Measurements from ENCODE around the gene FBXL17.
A peak's percentile ranks its signal among the peaks of the same experiment; 100 is the strongest.

The FBXL17 gene

GRCh38 chr5:107957051-107957450 lies 424.8 kb downstream of the FBXL17 start:
- Mint-ChIP-seq H3K36me3 (ENCODE audit: low read depth) (no peaks in the 10 kb centered on the region), H3K4me1 (ENCODE audit: low read depth) (peaks cover 9% of the 10 kb centered on the region), H3K27ac (no peak overlapping the region), H3K27me3 (no peaks in the 10 kb centered on the region), H3K9me3 (no peaks in the 10 kb centered on the region), H3K4me3 (no peak overlapping the region)

GRCh38 chr5:107955321-107955720 lies 426.6 kb downstream of the FBXL17 start:
- no peak overlapping the region for H3K4me3 Mint-ChIP-seq
- H3K27ac Mint-ChIP-seq: no peak overlapping the region
- no peaks in the 10 kb centered on the region for H3K36me3 Mint-ChIP-seq (ENCODE audit: low read depth)
- H3K4me1 Mint-ChIP-seq (ENCODE audit: low read depth): peaks cover 9% of the 10 kb centered on the region
- no peaks in the 10 kb centered on the region for H3K9me3 Mint-ChIP-seq
- no peaks in the 10 kb centered on the region for H3K27me3 Mint-ChIP-seq

- H3K4me1 Mint-ChIP-seq (ENCODE audit: low read depth): peaks cover 13% of the 10 kb centered on the region
- no peaks in the 10 kb centered on the region for H3K36me3 Mint-ChIP-seq (ENCODE audit: low read depth)
- no peak overlapping the region for H3K4me3 Mint-ChIP-seq
- H3K27ac Mint-ChIP-seq: no peak overlapping the region
- H3K9me3 Mint-ChIP-seq: no peaks in the 10 kb centered on the region
- H3K27me3 Mint-ChIP-seq: no peaks in the 10 kb centered on the region
Observed at GRCh38 chr5:107954254-107954653, 427.6 kb downstream of the FBXL17 start.

GRCh38 chr5:107952450-107952849 lies 429.4 kb downstream of the FBXL17 start:
- no peaks in the 10 kb centered on the region for H3K36me3 Mint-ChIP-seq (ENCODE audit: low read depth)

GRCh38 chr5:107951309-107951708 lies 430.6 kb downstream of the FBXL17 start:
- no peaks in the 10 kb centered on the region for H3K36me3 Mint-ChIP-seq (ENCODE audit: low read depth)
- H3K9me3 Mint-ChIP-seq: no peaks in the 10 kb centered on the region
- H3K27ac Mint-ChIP-seq: no peak overlapping the region
- no peak overlapping the region for H3K4me3 Mint-ChIP-seq
- H3K4me1 Mint-ChIP-seq (ENCODE audit: low read depth): peaks cover 4% of the 10 kb centered on the region
- no peaks in the 10 kb centered on the region for H3K27me3 Mint-ChIP-seq

More at GRCh38 chr5:107952450-107952849, 429.4 kb downstream of the FBXL17 start:
- peaks cover 4% of the 10 kb centered on the region for H3K4me1 Mint-ChIP-seq (ENCODE audit: low read depth)
- H3K27ac Mint-ChIP-seq: no peak overlapping the region
- no peaks in the 10 kb centered on the region for H3K9me3 Mint-ChIP-seq
- no peaks in the 10 kb centered on the region for H3K27me3 Mint-ChIP-seq
- no peak overlapping the region for H3K4me3 Mint-ChIP-seq

GRCh38 chr5:107950776-107951175 lies 431.1 kb downstream of the FBXL17 start:
- Mint-ChIP-seq H3K9me3 (no peaks in the 10 kb centered on the region), H3K4me1 (ENCODE audit: low read depth) (peaks cover 4% of the 10 kb centered on the region), H3K36me3 (ENCODE audit: low read depth) (no peaks in the 10 kb centered on the region), H3K27me3 (no peaks in the 10 kb centered on the region), H3K27ac (no peak overlapping the region), H3K4me3 (no peak overlapping the region)

- Mint-ChIP-seq H3K4me3 (peak overlapping the region; percentile 3), H3K27ac (no peak overlapping the region), H3K9me3 (no peaks in the 10 kb centered on the region), H3K36me3 (ENCODE audit: low read depth) (no peaks in the 10 kb centered on the region), H3K27me3 (no peaks in the 10 kb centered on the region), H3K4me1 (ENCODE audit: low read depth) (peaks cover 4% of the 10 kb centered on the region)
Observed at GRCh38 chr5:107949688-107950341, 432.1 kb downstream of the FBXL17 start.

- H3K4me3 Mint-ChIP-seq: no peak overlapping the region
- peaks cover 4% of the 10 kb centered on the region for H3K4me1 Mint-ChIP-seq (ENCODE audit: low read depth)
- H3K9me3 Mint-ChIP-seq: no peaks in the 10 kb centered on the region
- H3K27me3 Mint-ChIP-seq: no peaks in the 10 kb centered on the region
- H3K27ac Mint-ChIP-seq: no peak overlapping the region
- H3K36me3 Mint-ChIP-seq (ENCODE audit: low read depth): no peaks in the 10 kb centered on the region
Observed at GRCh38 chr5:107948377-107948776, 433.5 kb downstream of the FBXL17 start.

GRCh38 chr5:107945061-107945460 lies 436.8 kb downstream of the FBXL17 start:
- Mint-ChIP-seq H3K4me3 (no peak overlapping the region), H3K4me1 (ENCODE audit: low read depth) (peaks cover 4% of the 10 kb centered on the region), H3K27ac (no peak overlapping the region), H3K9me3 (no peaks in the 10 kb centered on the region), H3K36me3 (ENCODE audit: low read depth) (no peaks in the 10 kb centered on the region), H3K27me3 (no peaks in the 10 kb centered on the region)

- no peak overlapping the region for H3K4me3 Mint-ChIP-seq
- no peaks in the 10 kb centered on the region for H3K9me3 Mint-ChIP-seq
- no peaks in the 10 kb centered on the region for H3K4me1 Mint-ChIP-seq (ENCODE audit: low read depth)
- no peak overlapping the region for H3K27ac Mint-ChIP-seq
- H3K36me3 Mint-ChIP-seq (ENCODE audit: low read depth): no peaks in the 10 kb centered on the region
- H3K27me3 Mint-ChIP-seq: no peaks in the 10 kb centered on the region
Observed at GRCh38 chr5:107943923-107944322, 438.0 kb downstream of the FBXL17 start.

GRCh38 chr5:107941036-107941435 lies 440.9 kb downstream of the FBXL17 start:
- Mint-ChIP-seq H3K4me3 (no peak overlapping the region), H3K4me1 (ENCODE audit: low read depth) (no peaks in the 10 kb centered on the region), H3K9me3 (no peaks in the 10 kb centered on the region), H3K36me3 (ENCODE audit: low read depth) (peaks cover 9% of the 10 kb centered on the region), H3K27ac (no peak overlapping the region), H3K27me3 (no peaks in the 10 kb centered on the region)

- Mint-ChIP-seq H3K4me1 (ENCODE audit: low read depth) (no peaks in the 10 kb centered on the region), H3K9me3 (no peaks in the 10 kb centered on the region), H3K36me3 (ENCODE audit: low read depth) (peaks cover 9% of the 10 kb centered on the region), H3K27me3 (no peaks in the 10 kb centered on the region), H3K4me3 (no peak overlapping the region), H3K27ac (no peak overlapping the region)
Observed at GRCh38 chr5:107937651-107938355, 444.1 kb downstream of the FBXL17 start.

GRCh38 chr5:107937204-107937603 lies 444.7 kb downstream of the FBXL17 start:
- H3K9me3 Mint-ChIP-seq: no peaks in the 10 kb centered on the region
- no peak overlapping the region for H3K4me3 Mint-ChIP-seq
- peaks cover 9% of the 10 kb centered on the region for H3K36me3 Mint-ChIP-seq (ENCODE audit: low read depth)
- H3K27me3 Mint-ChIP-seq: no peaks in the 10 kb centered on the region
- H3K27ac Mint-ChIP-seq: no peak overlapping the region
- H3K4me1 Mint-ChIP-seq (ENCODE audit: low read depth): no peaks in the 10 kb centered on the region

- no peaks in the 10 kb centered on the region for H3K4me1 Mint-ChIP-seq (ENCODE audit: low read depth)
- no peak overlapping the region for H3K27ac Mint-ChIP-seq
- no peak overlapping the region for H3K4me3 Mint-ChIP-seq
- no peaks in the 10 kb centered on the region for H3K9me3 Mint-ChIP-seq
- H3K27me3 Mint-ChIP-seq: no peaks in the 10 kb centered on the region
- H3K36me3 Mint-ChIP-seq (ENCODE audit: low read depth): peaks cover 9% of the 10 kb centered on the region
Observed at GRCh38 chr5:107936515-107936914, 445.4 kb downstream of the FBXL17 start.

- H3K27ac Mint-ChIP-seq: no peak overlapping the region
- no peaks in the 10 kb centered on the region for H3K4me1 Mint-ChIP-seq (ENCODE audit: low read depth)
- H3K4me3 Mint-ChIP-seq: no peak overlapping the region
- H3K9me3 Mint-ChIP-seq: no peaks in the 10 kb centered on the region
- H3K36me3 Mint-ChIP-seq (ENCODE audit: low read depth): peaks cover 9% of the 10 kb centered on the region
- no peaks in the 10 kb centered on the region for H3K27me3 Mint-ChIP-seq
Observed at GRCh38 chr5:107935645-107936044, 446.3 kb downstream of the FBXL17 start.

- no peaks in the 10 kb centered on the region for H3K9me3 Mint-ChIP-seq
- no peaks in the 10 kb centered on the region for H3K4me1 Mint-ChIP-seq (ENCODE audit: low read depth)
- no peaks in the 10 kb centered on the region for H3K27me3 Mint-ChIP-seq
- H3K27ac Mint-ChIP-seq: no peak overlapping the region
- peaks cover 9% of the 10 kb centered on the region for H3K36me3 Mint-ChIP-seq (ENCODE audit: low read depth)
- no peak overlapping the region for H3K4me3 Mint-ChIP-seq
Observed at GRCh38 chr5:107933326-107933725, 448.6 kb downstream of the FBXL17 start.

Data from stimulated activated naive CD8-positive, alpha-beta T cell treated with anti-CD3 and anti-CD28 coated beads, Interleukin-15, Interleukin-2, amounts not matched to agents 100 ng/mL and 50 ng/mL, for 24 hours (primary cell).